WTC11 (cell line): ENCODE results near the gene WDR62. TPM values are rescaled to one million over a fixed set of nuclear protein-coding genes. Genes with fewer than 3 reads are reported as not detected.
A peak's percentile ranks its signal among the peaks of the same experiment; 100 is the strongest.

Experiments used
- ATAC-seq: fragments of 200-7000 bp; cut with Tn5 transposase; 2 replicates; pipeline ENCODE4 v1.10.0; 2021; ENCODE audit warnings: mild to moderate bottlenecking, moderate library complexity
- CTCF ChIA-PET: fragments of 300-600 bp; sonication (Branson Sonifier 250); formaldehyde crosslinking; loops from one replicate; lab custom pipeline; 2021; ENCODE audit warnings: antibody characterized with exemption; lab: Charles Lee
- POLR2A ChIA-PET: fragments of 350-600 bp; sonication (Branson Sonifier 250); formaldehyde crosslinking; loops from one replicate; lab custom pipeline; 2021; ENCODE audit warnings: antibody characterized with exemption; lab: Charles Lee
- DNase-seq: peaks from one replicate; pipeline ENCODE4 v3.0.0; 2021; ENCODE audit warnings: low spot score
- H3K27ac Mint-ChIP-seq: 2 replicates; pipeline ENCODE4 v1.8.0; 2021; ENCODE audit warnings: mixed read lengths
- H3K27me3 Mint-ChIP-seq: 2 replicates; pipeline ENCODE4 v1.8.0; 2021; ENCODE audit warnings: low read depth, mild to moderate bottlenecking, moderate library complexity, mixed read lengths
- H3K36me3 Mint-ChIP-seq: 2 replicates; pipeline ENCODE4 v1.8.0; 2021; ENCODE audit warnings: mixed read lengths
- H3K4me1 Mint-ChIP-seq: 2 replicates; pipeline ENCODE4 v1.8.0; 2022; ENCODE audit warnings: mixed read lengths
- H3K4me3 Mint-ChIP-seq: 2 replicates; pipeline ENCODE4 v1.8.0; 2021; ENCODE audit warnings: mild to moderate bottlenecking, moderate library complexity, mixed read lengths
- H3K9me3 Mint-ChIP-seq: 2 replicates; pipeline ENCODE4 v1.8.0; 2021; ENCODE audit warnings: mixed read lengths
- CREB1 ChIP-seq: sonication (generic); formaldehyde crosslinking; IDR thresholded peaks from 2 replicates; pipeline ENCODE4 v1.8.0; 2023; ENCODE audit warnings: mild to moderate bottlenecking, missing genetic modification reagents
- ESRRA ChIP-seq: sonication (generic); formaldehyde crosslinking; IDR thresholded peaks from 2 replicates; pipeline ENCODE4 v1.8.1; 2022; ENCODE audit warnings: mild to moderate bottlenecking, missing genetic modification reagents, borderline replicate concordance
- GABPB1 ChIP-seq: sonication (generic); formaldehyde crosslinking; IDR thresholded peaks from 2 replicates; pipeline ENCODE4 v1.8.1; 2023; ENCODE audit warnings: mild to moderate bottlenecking, missing genetic modification reagents
- GRHL2 ChIP-seq: fragments of 250-450 bp; sonication (Bioruptor Pico); IDR thresholded peaks from 2 replicates; pipeline ENCODE4 v1.8.0; 2022; ENCODE audit warnings: mild to moderate bottlenecking, moderate library complexity; ENCODE audit not compliant: insufficient replicate concordance, severe bottlenecking
- KAT7 ChIP-seq: sonication (generic); formaldehyde crosslinking; IDR thresholded peaks from 2 replicates; pipeline ENCODE4 v1.8.1; 2023; ENCODE audit warnings: missing genetic modification reagents, mild to moderate bottlenecking, borderline replicate concordance
- SMAD4 ChIP-seq: sonication (generic); formaldehyde crosslinking; IDR thresholded peaks from 2 replicates; pipeline ENCODE4 v1.8.0; 2022; ENCODE audit warnings: mild to moderate bottlenecking, missing genetic modification reagents
- TP53 ChIP-seq: sonication (generic); formaldehyde crosslinking; IDR thresholded peaks from 2 replicates; pipeline ENCODE4 v1.8.1; 2023; ENCODE audit warnings: mild to moderate bottlenecking, missing genetic modification reagents
- ZNF219 ChIP-seq: sonication (generic); formaldehyde crosslinking; IDR thresholded peaks from 2 replicates; pipeline ENCODE4 v1.8.0; 2023; ENCODE audit warnings: missing genetic modification reagents, mild to moderate bottlenecking, borderline replicate concordance
- ZNF263 ChIP-seq: sonication (generic); formaldehyde crosslinking; IDR thresholded peaks from 2 replicates; pipeline ENCODE4 v1.8.1; 2022; ENCODE audit warnings: low read depth, mild to moderate bottlenecking, moderate library complexity, missing genetic modification reagents
- total RNA-seq: library from RNA; stranded (reverse); gene quantifications from 3 replicates; pipeline ENCODE4 v1.2.3, GENCODE V29; 2021
- TF ChIP-seq, protein P1 (sequence below): fragments of 250-450 bp; sonication (Bioruptor Pico); IDR thresholded peaks from 2 replicates; pipeline ENCODE4 v1.9.0; 2021; ENCODE audit warnings: moderate library complexity, mild to moderate bottlenecking, inconsistent platforms, borderline replicate concordance
- TF ChIP-seq, protein P2 (sequence below): fragments of 200-600 bp; IDR thresholded peaks from 2 replicates; pipeline ENCODE4 v1.8.0; 2022; ENCODE audit warnings: antibody characterized with exemption
- TF ChIP-seq, protein P3 (sequence below): sonication (generic); formaldehyde crosslinking; IDR thresholded peaks from 2 replicates; pipeline ENCODE4 v1.8.1; 2023; ENCODE audit warnings: mild to moderate bottlenecking, missing genetic modification reagents, moderate library complexity
- TF ChIP-seq, protein P4 (sequence below): sonication (generic); formaldehyde crosslinking; IDR thresholded peaks from 2 replicates; pipeline ENCODE4 v1.8.0; 2023; ENCODE audit warnings: mild to moderate bottlenecking, missing genetic modification reagents
- TF ChIP-seq, protein P5 (sequence below): fragments of 250-450 bp; sonication (Bioruptor Pico); conservative IDR thresholded peaks from 2 replicates; pipeline ENCODE4 v1.9.0; 2021; ENCODE audit warnings: mild to moderate bottlenecking

Gene WDR62
- total RNA-seq, 1 experiment from 2014 or later: 40.0 TPM

DNA sequence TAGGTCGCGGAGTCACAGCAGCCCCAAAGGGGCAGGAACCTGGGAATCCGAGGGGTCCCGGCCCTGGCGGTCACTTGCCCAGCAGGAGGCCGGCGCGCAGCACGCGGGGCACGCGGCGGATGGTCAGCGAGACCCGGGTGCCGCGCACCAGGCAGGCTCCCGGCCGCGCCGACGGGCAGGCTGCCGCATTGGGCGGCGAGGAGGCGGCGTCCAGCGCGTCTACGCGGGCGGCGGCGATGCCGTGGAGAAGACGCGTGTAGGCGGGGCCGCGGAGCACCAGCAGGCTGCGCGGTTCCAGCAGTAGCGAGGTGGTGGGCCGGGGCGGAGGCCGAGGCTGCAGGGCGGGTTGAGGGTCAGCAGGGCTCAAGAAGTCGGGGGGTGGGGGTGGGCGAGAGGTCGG is 45.5 kb upstream of the WDR62 start (continued):
- TF ChIP-seq, protein P1, sequence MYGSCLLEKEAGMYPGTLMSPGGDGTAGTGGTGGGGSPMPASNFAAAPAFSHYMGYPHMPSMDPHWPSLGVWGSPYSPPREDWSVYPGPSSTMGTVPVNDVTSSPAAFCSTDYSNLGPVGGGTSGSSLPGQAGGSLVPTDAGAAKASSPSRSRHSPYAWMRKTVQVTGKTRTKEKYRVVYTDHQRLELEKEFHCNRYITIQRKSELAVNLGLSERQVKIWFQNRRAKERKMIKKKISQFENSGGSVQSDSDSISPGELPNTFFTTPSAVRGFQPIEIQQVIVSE (CRISPR knock-in tag): no peak
- TF ChIP-seq, protein P2, sequence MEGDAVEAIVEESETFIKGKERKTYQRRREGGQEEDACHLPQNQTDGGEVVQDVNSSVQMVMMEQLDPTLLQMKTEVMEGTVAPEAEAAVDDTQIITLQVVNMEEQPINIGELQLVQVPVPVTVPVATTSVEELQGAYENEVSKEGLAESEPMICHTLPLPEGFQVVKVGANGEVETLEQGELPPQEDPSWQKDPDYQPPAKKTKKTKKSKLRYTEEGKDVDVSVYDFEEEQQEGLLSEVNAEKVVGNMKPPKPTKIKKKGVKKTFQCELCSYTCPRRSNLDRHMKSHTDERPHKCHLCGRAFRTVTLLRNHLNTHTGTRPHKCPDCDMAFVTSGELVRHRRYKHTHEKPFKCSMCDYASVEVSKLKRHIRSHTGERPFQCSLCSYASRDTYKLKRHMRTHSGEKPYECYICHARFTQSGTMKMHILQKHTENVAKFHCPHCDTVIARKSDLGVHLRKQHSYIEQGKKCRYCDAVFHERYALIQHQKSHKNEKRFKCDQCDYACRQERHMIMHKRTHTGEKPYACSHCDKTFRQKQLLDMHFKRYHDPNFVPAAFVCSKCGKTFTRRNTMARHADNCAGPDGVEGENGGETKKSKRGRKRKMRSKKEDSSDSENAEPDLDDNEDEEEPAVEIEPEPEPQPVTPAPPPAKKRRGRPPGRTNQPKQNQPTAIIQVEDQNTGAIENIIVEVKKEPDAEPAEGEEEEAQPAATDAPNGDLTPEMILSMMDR: no peak
- TF ChIP-seq GRHL2 (CRISPR knock-in tag) (no peak), ZNF263 (no peak), ZNF219 (CRISPR knock-in tag) (no peak), SMAD4 (no peak), GABPB1 (CRISPR knock-in tag) (no peak)
- TF ChIP-seq, protein P3, sequence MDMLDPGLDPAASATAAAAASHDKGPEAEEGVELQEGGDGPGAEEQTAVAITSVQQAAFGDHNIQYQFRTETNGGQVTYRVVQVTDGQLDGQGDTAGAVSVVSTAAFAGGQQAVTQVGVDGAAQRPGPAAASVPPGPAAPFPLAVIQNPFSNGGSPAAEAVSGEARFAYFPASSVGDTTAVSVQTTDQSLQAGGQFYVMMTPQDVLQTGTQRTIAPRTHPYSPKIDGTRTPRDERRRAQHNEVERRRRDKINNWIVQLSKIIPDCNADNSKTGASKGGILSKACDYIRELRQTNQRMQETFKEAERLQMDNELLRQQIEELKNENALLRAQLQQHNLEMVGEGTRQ (CRISPR knock-in tag): no peak
- TF ChIP-seq, all 79 proteins: peak for 10

DNA sequence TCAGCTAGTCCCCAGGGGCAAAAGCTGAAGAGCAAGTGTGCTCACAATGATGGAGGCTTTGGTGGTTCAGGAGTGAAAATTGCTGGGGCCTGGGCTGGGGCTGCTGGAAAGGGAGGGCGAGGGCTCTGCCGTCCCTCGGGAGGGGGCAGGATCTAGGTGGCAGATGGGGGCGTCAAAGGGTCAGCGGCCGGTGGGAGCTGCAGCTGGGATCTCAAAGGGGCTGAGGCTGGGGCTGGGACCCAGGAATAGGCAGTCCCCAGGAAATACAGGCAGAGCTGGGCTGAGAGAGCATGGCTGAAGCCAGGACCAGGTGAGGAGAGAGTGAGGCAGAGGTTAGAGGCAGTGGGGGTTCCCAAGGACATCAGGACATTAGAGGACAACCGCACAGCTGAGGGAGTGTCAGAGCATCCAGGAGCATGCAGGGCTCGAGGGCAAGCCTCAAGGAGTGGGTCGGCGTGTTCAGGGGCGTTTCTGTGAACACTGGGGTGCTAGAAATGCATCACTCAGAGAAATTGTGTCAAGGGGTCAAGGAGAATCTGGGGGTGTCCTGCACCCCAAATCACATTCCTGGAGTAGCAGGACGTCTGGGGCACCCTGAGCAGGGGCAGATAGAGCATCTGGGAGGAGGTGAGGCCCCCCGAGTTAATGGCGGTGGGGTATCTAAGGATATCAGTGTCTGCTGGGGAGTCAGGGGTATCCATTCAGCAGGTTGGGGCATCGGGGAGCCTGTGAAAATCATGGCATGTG is 44.9 kb upstream of the WDR62 start:
- ChIA-PET CTCF (interaction anchor here (1.1 to 2.0 kb wide), 7 partner anchors 12 to 265 kb away, joined by 3 to 13 read pairs (median 4); partner anchors contain the start of gene THAP8), POLR2A (interaction anchor here (1.5 to 2.7 kb wide), 2 partner anchors 11 to 44 kb away, joined by 4 to 18 read pairs; partner anchors contain the start of gene THAP8)
- peaks cover 11% of the 10 kb centered on the region for H3K36me3 Mint-ChIP-seq

More for the DNA sequence above, 44.9 kb upstream of the WDR62 start:
- no peak for ATAC-seq
- Mint-ChIP-seq H3K27ac (peak overlapping the region; percentile 49; the same call in 1 of the 2 replicates), H3K4me3 (peak overlapping the region; percentile 63), H3K27me3 (peaks cover 16% of the 10 kb centered on the region), H3K9me3 (no peaks in the 10 kb centered on the region), H3K4me1 (peaks cover 29% of the 10 kb centered on the region)
- TF ChIP-seq KAT7 (CRISPR knock-in tag) (no peak), TP53 (CRISPR knock-in tag) (0 out of 2 replicates have a peak, but pooled peaks have one; percentile 3), CREB1 (CRISPR knock-in tag) (no peak), ESRRA (CRISPR knock-in tag) (no peak)
- TF ChIP-seq, protein P4, sequence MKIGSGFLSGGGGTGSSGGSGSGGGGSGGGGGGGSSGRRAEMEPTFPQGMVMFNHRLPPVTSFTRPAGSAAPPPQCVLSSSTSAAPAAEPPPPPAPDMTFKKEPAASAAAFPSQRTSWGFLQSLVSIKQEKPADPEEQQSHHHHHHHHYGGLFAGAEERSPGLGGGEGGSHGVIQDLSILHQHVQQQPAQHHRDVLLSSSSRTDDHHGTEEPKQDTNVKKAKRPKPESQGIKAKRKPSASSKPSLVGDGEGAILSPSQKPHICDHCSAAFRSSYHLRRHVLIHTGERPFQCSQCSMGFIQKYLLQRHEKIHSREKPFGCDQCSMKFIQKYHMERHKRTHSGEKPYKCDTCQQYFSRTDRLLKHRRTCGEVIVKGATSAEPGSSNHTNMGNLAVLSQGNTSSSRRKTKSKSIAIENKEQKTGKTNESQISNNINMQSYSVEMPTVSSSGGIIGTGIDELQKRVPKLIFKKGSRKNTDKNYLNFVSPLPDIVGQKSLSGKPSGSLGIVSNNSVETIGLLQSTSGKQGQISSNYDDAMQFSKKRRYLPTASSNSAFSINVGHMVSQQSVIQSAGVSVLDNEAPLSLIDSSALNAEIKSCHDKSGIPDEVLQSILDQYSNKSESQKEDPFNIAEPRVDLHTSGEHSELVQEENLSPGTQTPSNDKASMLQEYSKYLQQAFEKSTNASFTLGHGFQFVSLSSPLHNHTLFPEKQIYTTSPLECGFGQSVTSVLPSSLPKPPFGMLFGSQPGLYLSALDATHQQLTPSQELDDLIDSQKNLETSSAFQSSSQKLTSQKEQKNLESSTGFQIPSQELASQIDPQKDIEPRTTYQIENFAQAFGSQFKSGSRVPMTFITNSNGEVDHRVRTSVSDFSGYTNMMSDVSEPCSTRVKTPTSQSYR (CRISPR knock-in tag): no peak
- TF ChIP-seq, protein P5, sequence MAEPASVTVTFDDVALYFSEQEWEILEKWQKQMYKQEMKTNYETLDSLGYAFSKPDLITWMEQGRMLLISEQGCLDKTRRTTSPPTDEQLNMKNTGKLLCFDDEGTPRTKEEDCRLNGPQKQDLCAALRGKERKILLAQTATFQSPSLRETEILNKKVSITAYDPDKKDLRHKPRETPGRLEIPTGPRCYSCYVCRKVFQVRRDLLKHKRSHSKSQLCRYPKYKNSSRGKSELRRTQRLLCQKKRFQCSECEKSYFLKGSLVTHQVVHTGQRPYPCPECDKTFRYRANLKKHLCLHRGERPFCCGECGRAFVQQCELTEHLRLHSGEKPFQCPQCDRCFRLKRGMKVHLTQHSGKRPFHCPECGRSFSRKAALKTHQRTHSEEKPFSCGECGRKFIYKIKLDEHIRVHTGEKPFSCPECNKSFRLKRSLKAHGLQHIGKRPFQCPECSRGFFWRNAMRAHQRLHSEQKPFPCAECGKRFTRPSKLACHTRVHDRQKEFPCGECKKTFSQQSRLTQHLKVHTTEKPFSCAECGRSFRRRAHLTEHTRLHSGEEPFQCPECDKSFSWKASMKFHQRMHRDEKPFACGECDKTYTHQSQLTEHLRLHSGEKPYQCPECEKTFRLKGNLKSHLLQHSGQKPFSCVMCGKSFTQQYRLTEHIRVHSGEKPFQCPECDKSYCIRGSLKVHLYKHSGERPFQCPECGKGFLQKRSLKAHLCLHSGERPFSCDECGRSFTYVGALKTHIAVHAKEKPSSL (CRISPR knock-in tag): no peak
- DNase-seq: no peak
